Measurements from ENCODE around the gene PCSK7. TPM values are rescaled to one million over a fixed set of nuclear protein-coding genes. Genes with fewer than 3 reads are reported as not detected.

Gene PCSK7
- total and polyA plus RNA-seq, 2 of the 8 experiments (the other 6 are each of a cell fraction or from before 2014, with no cell fraction given): 23.4 to 38.5 TPM

- H3K36me3 ChIP-seq (ENCODE audit: control insufficient read depth in 2 of 4, insufficient read depth in 4 of 4, low read length in 3 of 4): peaks cover 9 to 38% (median 24%) of the 10 kb centered on the region in 4 experiments; a peak in 7 of 8 replicates
- no peak overlapping the region for H2BK20ac ChIP-seq (ENCODE audit: low read length)
- no peaks in the 10 kb centered on the region for H3K4me1 ChIP-seq (replicated peaks in 1 of 4; ENCODE audit: control insufficient read depth in 3 of 4, insufficient read depth in 4 of 4, low read length in 3 of 4)
- H3K23me2 ChIP-seq (ENCODE audit: low read depth, low read length): no peaks in the 10 kb centered on the region
- H3K18ac ChIP-seq (ENCODE audit: extremely low read depth, low read length): no peak overlapping the region
- H3K27ac ChIP-seq (ENCODE audit: low read depth, low read length): no peak overlapping the region
- no peaks in the 10 kb centered on the region; a peak in 1 of 4 replicates for H3K79me2 ChIP-seq (ENCODE audit: control insufficient read depth in 1 of 2, insufficient read depth in 2 of 2, low read length in 2 of 2)
- H3K27me3 ChIP-seq (replicated peaks in 1 of 4; ENCODE audit: control insufficient read depth in 3 of 4, extremely low read depth in 1 of 4, insufficient read depth in 3 of 4, low read length in 3 of 4): no peaks in the 10 kb centered on the region
- H2BK12ac ChIP-seq (ENCODE audit: low read depth, low read length): no peak overlapping the region
- no peak overlapping the region for H3K4me2 ChIP-seq (ENCODE audit: insufficient read depth in 1 of 2, low read depth in 2 of 2, low read length in 2 of 2)
- H4K8ac ChIP-seq (ENCODE audit: extremely low read depth, insufficient read depth, low read length): no peak overlapping the region
- no peaks in the 10 kb centered on the region for H3K79me1 ChIP-seq (ENCODE audit: low read depth, low read length)
- no peaks in the 10 kb centered on the region for H3K9me3 ChIP-seq (ENCODE audit: insufficient read depth in 2 of 2, low read depth in 1 of 2, low read length in 1 of 2)
- H3K23ac ChIP-seq (ENCODE audit: insufficient read length): no peak overlapping the region
- no peak overlapping the region for H2BK5ac ChIP-seq (ENCODE audit: low read depth, low read length)
- H4K5ac ChIP-seq (ENCODE audit: insufficient read length, low read depth, low read length): no peak overlapping the region
- CTCF ChIA-PET (ENCODE audit: partially characterized antibody): interaction anchor here (1.9 to 25.0 kb wide), 4 partner anchors 9 to 39 kb away, joined by 9 to 449 read pairs (median 195); partner anchors contain the start of genes PCSK7, SIDT2 and TAGLN
- H3K56ac ChIP-seq (replicated peaks; ENCODE audit: insufficient read length, low read depth, low read length): no peak overlapping the region
- 94% methylated on average over 4 of the region's 4 CpGs; no CpG with 5 or more reads in 1 of the 2 experiments for WGBS, 2 experiments (ENCODE audit: extremely low coverage in 1 of 2, insufficient coverage in 1 of 2, insufficient read length in 1 of 2, insufficient replicate concordance in 2 of 2, low coverage in 1 of 2, low lambda C conversion rate in 2 of 2, missing lambda C conversion rate in 1 of 2)
- H2BK15ac ChIP-seq (ENCODE audit: low read length): no peak overlapping the region
- no peak overlapping the region for H3K4ac ChIP-seq (replicated peaks; ENCODE audit: insufficient read length, low read depth, low read length)
- FAIRE-seq (no peak), DNase-seq (ENCODE audit: low read depth in 1 of 2, low spot score in 2 of 2) (no peak)
- no peak overlapping the region for H3K4me3 ChIP-seq (ENCODE audit: extremely low read depth in 1 of 4, insufficient read depth in 2 of 4, low read depth in 3 of 4, low read length in 4 of 4)
- H2AK5ac ChIP-seq (ENCODE audit: low read depth, low read length): no peak overlapping the region
- H2BK120ac ChIP-seq (replicated peaks; ENCODE audit: low read depth, low read length): no peak overlapping the region
- H3K9ac ChIP-seq (replicated peaks in 1 of 4; ENCODE audit: extremely low read depth in 1 of 4, low read depth in 3 of 4, low read length in 3 of 4): no peak overlapping the region
- H4K20me1 ChIP-seq (replicated peaks in 1 of 2; ENCODE audit: control insufficient read depth in 1 of 2, insufficient read depth in 2 of 2, low read length in 2 of 2): peaks cover 0 to 1% of the 10 kb centered on the region in 2 experiments
- H2AFZ ChIP-seq (ENCODE audit: low read length): no peak overlapping the region
- H3K14ac ChIP-seq (ENCODE audit: insufficient read length): no peak overlapping the region
- H4K91ac ChIP-seq (replicated peaks; ENCODE audit: insufficient read length, low read length): no peak overlapping the region
- POLR2A ChIA-PET (ENCODE audit: partially characterized antibody): interaction anchor here (0.7 to 4.0 kb wide), 8 partner anchors 8 to 75 kb away, joined by 3 to 15 read pairs (median 3); partner anchors contain the start of gene TAGLN
- TF ChIP-seq EGR1 (IDR thresholded peaks at IDR 0.05; ENCODE audit: borderline replicate concordance, low read depth, low read length): no peak
- no peak for TF ChIP-seq SIX5 (IDR thresholded peaks at IDR 0.05; ENCODE audit: low read depth, low read length)
- no peak for TF ChIP-seq RXRA (IDR thresholded peaks at IDR 0.05; ENCODE audit: insufficient read depth, low read depth, low read length)
- no peak for TF ChIP-seq ATF2 (IDR thresholded peaks at IDR 0.05; ENCODE audit: low read length)
- TF ChIP-seq CTBP2 (IDR thresholded peaks at IDR 0.05; ENCODE audit: borderline replicate concordance, insufficient read depth, insufficient read length, low read length): no peak
- TF ChIP-seq SRF (IDR thresholded peaks at IDR 0.05; ENCODE audit: low read depth, low read length): no peak
- no peak for TF ChIP-seq CREB1 (IDR thresholded peaks at IDR 0.05)
These were observed 11.9 kb downstream of the PCSK7 start for GRCh38 chr11:117219995-117220394.

Measured in H1 (cell line).